ENCODE data around the gene RGS6.

RGS6 gene

DNA sequence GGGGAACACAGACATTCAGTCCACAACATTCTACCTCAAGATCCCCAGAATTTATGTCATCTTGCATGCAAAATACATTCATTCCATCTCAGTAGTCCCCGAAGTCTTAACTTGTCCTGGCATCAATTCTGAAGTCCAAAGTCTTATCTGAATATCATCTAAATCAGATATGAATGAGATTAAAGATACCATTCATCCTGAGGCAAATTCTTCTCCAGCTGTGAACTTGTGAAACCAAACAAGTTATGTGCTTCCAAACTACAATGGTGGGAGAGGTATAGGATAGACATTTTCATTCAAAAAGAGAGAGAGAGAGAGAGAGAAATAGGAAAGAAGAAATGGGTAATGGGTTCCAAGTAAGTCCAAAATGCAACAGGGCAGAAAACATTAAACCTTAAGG lies 571.0 kb downstream of the RGS6 start:
- no peak for DNase-seq (ENCODE audit: extremely low read depth, low read depth)
- TF ChIP-seq, protein P1, sequence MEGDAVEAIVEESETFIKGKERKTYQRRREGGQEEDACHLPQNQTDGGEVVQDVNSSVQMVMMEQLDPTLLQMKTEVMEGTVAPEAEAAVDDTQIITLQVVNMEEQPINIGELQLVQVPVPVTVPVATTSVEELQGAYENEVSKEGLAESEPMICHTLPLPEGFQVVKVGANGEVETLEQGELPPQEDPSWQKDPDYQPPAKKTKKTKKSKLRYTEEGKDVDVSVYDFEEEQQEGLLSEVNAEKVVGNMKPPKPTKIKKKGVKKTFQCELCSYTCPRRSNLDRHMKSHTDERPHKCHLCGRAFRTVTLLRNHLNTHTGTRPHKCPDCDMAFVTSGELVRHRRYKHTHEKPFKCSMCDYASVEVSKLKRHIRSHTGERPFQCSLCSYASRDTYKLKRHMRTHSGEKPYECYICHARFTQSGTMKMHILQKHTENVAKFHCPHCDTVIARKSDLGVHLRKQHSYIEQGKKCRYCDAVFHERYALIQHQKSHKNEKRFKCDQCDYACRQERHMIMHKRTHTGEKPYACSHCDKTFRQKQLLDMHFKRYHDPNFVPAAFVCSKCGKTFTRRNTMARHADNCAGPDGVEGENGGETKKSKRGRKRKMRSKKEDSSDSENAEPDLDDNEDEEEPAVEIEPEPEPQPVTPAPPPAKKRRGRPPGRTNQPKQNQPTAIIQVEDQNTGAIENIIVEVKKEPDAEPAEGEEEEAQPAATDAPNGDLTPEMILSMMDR (IDR thresholded peaks at IDR 0.05; ENCODE audit: low read depth, low read length): no peak

DNA sequence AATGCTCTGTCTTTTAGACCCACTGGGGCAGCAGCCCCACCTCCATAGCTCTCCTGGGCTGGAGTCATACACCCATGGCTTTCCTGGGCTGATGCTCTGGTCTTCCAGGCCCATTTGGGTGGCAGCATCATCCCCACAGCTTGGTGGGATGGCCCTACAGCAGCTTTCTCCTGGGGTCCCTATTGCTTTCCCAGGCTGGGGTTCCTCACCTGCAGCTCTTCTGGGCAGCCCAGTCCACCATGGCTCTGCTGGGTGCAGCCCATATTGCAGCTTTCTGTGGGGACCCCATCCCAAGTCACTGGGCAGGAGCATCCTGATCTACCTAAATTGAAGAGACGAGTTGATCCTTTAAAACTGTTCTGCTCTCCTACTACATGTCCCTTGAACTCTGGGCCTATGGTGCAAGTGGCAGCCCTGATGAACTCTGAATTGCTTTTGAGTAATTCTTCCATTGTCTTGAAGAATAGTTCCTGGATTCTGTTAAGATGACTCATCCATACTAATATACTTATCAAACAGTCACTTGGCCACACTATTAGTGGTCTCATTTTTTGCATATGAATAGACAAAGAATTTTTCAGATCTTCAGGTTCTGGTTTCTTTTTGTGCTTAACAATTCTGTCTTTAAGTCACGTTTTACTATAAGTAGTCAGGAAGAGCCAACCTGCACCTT lies 571.6 kb downstream of the RGS6 start:
- TF ChIP-seq, protein P1 (IDR thresholded peaks at IDR 0.05; ENCODE audit: low read depth, low read length): no peak
- no peak for DNase-seq (ENCODE audit: extremely low read depth, low read depth)

DNA sequence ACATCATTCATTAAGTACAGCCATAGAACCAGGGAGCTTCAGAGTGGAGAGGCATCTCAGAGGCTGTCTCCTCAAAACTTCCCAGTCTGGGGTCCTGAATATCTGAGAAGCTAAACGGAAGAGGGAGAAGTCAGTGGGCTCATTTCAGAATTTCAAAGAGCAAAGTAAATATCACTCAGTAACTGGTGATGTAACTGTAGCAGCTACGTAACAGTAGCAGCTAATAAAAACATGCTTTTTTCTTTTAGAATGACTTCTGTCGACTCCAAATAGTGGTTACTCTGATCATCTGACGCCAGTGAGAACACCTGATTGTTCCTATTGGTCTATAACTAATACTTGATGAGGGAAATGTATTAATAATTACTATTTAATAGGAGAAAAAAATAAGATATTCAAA lies 578.3 kb downstream of the RGS6 start:
- DNase-seq (ENCODE audit: extremely low read depth, low read depth): no peak
- TF ChIP-seq, protein P1 (IDR thresholded peaks at IDR 0.05; ENCODE audit: low read depth, low read length): no peak

DNA sequence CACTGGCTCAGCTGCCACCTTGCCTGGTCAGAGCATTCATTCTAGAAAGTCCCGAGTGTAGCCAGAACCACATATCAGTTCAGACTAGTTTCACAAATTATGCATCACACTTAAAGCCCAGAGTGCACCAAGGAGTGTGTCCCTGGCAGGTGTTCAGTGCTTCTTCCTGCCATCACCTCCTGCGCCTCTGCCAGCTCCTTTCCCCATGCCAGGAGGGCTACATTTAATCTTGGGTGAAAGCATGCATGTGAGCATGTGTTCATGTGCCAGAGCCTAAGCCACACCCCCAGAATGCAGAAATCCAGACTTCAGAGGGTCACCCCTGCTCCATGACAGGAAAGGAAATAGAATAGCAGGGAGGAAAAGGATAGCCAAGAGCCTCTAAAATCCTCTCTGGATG lies 580.1 kb downstream of the RGS6 start:
- no peak for DNase-seq (ENCODE audit: extremely low read depth, low read depth)
- TF ChIP-seq, protein P1 (IDR thresholded peaks at IDR 0.05; ENCODE audit: low read depth, low read length): no peak

DNA sequence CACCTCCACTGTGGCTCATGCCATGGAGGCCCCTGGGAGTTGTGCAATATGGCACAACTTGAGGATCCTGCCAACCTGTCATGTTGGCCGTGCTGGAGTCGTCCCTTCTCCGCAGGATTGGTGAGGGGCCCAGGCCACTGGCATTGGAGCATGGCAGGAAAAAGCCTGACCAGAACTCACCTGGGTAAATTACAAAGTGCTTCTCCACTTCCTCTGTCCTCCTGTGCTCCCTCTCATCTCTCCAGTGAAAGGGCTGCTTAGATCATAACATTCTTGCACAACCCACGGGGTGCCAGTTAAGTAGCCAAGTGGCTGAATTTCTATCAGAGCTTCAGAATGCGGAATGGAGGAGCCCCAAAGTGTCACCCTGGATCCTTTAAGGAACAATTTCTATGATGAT lies 580.7 kb downstream of the RGS6 start:
- DNase-seq (ENCODE audit: extremely low read depth, low read depth): no peak
- TF ChIP-seq, protein P1 (IDR thresholded peaks at IDR 0.05; ENCODE audit: low read depth, low read length): no peak

DNA sequence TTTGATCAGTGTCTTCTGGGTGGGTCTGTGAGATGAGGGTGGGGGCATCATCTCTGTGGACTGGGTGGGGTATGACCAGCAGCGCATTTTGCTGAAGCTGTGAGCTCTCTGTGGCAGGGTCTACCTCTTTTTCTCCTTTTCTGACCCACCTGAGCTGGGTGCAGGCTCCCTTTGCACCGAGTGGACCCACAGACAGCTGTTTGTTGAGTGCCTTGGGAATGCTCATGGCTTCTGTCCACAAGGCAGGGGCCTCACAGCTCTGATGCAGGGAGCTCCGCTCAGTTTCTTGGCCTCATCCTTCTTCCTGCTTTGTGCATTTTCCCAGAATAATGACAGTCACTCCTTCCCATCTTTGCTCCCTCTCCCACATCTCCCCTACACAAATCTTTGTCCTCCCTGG lies 581.1 kb downstream of the RGS6 start:
- DNase-seq (ENCODE audit: extremely low read depth, low read depth): no peak
- TF ChIP-seq, protein P1 (IDR thresholded peaks at IDR 0.05; ENCODE audit: low read depth, low read length): no peak

DNA sequence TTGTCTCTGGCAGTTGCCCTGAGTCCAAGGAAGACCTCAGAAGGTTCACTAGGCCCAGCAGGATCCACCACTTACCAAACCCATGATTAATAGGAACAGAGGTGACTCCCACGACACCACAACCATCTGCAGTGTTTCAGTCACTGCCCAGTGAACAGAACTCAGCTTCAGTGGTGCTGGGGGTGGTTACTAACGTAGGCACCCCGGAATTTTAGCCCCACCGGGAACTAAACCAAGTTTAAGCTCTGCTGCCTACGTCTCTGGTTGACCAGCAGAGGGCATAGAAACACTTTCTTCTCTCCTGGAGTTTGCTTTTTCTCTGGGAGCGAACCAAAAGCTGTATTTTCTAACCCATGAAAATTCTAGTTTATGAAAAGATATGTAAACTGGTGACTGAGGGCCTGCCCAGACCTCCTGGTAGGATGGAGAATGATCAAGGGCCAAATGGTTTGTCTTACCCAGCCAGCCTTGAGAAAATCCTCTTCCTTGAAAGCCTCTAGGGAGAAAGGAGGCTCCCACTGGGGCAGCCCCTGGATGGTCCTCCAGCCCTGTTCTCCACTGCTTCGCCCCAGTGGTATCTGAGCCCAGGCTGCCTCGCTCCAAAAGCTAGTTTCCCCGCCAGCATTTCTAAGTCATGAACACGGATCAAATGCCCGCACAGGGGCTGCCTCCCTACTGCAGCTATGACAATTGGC lies 581.9 kb downstream of the RGS6 start:
- no peak for DNase-seq (ENCODE audit: extremely low read depth, low read depth)
- TF ChIP-seq, protein P1 (IDR thresholded peaks at IDR 0.05; ENCODE audit: low read depth, low read length): peak; percentile 88
